OCI-LY3 (cell line): ENCODE measurements around the gene LRBA.
"Not testable (repeated sequence)": the region's sequence is repeated elsewhere in the genome, so short reads cannot be mapped to it uniquely, and the experiment has no call there.

ENCODE experiments used
- H2AFZ ChIP-seq: fragments of 200-600, 300-600 bp; shearing (Covaris generic); 2 replicates; pipeline ENCODE4 v1.6.0; 2014; ENCODE audit warnings: antibody characterized with exemption, low read depth, low read length
- H3K27ac ChIP-seq: fragments of 200-600, 300-600 bp; sonication (generic); 2 replicates; pipeline ENCODE4 v1.5.1; 2014; ENCODE audit warnings: mild to moderate bottlenecking, low read length, moderate library complexity, mixed read lengths
- H3K27me3 ChIP-seq: fragments of 200-600, 300-600 bp; sonication (generic); 2 replicates; pipeline ENCODE4 v1.6.1; 2014; ENCODE audit warnings: low read depth, low read length, mixed read lengths
- H3K36me3 ChIP-seq: fragments of 200-600, 300-600 bp; sonication (generic); replicated peaks from 2 replicates; pipeline ENCODE3; 2014; ENCODE audit warnings: low read depth, low read length, mixed read lengths
- H3K4me1 ChIP-seq: fragments of 300-600, 200-600 bp; sonication (generic); 2 replicates; pipeline ENCODE4 v1.6.1; 2014; ENCODE audit warnings: low read length, mixed read lengths
- H3K4me2 ChIP-seq: fragments of 200-600, 300-600 bp; sonication (generic); 2 replicates; pipeline ENCODE4 v1.6.1; 2014; ENCODE audit warnings: low read length, mixed read lengths
- H3K4me3 ChIP-seq: fragments of 300-600, 200-600 bp; sonication (generic); 2 replicates; pipeline ENCODE4 v1.5.1; 2014; ENCODE audit warnings: antibody characterized with exemption, mild to moderate bottlenecking, low read length, moderate library complexity
- H3K79me2 ChIP-seq: fragments of 300-600, 200-600 bp; shearing (Covaris generic); 2 replicates; pipeline ENCODE4 v1.6.1; 2014; ENCODE audit warnings: mild to moderate bottlenecking, low read length, mixed read lengths
- H3K9ac ChIP-seq: fragments of 300-600, 200-600 bp; shearing (Covaris generic); 2 replicates; pipeline ENCODE4 v1.6.0; 2014; ENCODE audit warnings: mild to moderate bottlenecking, low read length, moderate library complexity
- H3K9me3 ChIP-seq: fragments of 200-600, 300-600 bp; shearing (Covaris generic); 2 replicates; pipeline ENCODE4 v1.6.1; 2014; ENCODE audit warnings: low read length, mixed read lengths; ENCODE audit not compliant: insufficient read depth
- H4K20me1 ChIP-seq: fragments of 200-600, 300-600 bp; sonication (generic); 2 replicates; pipeline ENCODE4 v1.6.1; 2016; ENCODE audit warnings: low read length, mixed read lengths; ENCODE audit not compliant: insufficient read depth
- CTCF ChIP-seq: fragments of 200-600, 300-600 bp; sonication (generic); IDR thresholded peaks from 2 replicates; pipeline ENCODE4 v1.5.1; 2014; ENCODE audit warnings: antibody characterized with exemption, low read length, low read depth
- EZH2phosphoT487 ChIP-seq: fragments of 200-600 bp; shearing (Covaris generic); IDR thresholded peaks from 2 replicates; pipeline ENCODE4 v1.6.1; 2018; ENCODE audit warnings: antibody characterized with exemption, mixed run types, low read depth

Gene LRBA

DNA sequence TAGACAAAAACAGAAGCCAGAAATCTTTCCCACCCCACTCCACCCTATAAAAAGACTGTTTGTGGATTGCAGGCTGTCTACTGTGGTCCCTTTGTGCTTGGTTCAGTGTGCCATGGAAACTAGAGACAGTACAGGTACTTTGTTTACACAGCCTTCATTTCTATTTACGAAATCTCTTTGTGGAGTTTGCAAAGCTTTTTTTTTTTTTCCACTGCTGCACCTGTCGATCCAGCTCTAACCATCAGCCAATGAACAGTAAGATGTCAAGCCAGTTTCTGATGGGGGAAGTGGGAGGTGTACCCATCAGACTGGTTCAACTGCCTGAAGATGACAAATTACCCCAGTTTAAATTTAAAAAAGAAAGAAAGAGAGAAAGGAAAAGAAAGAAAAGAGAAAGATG, 20.2 kb upstream of the LRBA start:
- Histone ChIP-seq H3K36me3 (no peaks in the 10 kb centered on the region), H3K4me1 (peaks cover 8% of the 10 kb centered on the region), H3K79me2 (no peaks in the 10 kb centered on the region), H3K9me3 (no peaks in the 10 kb centered on the region), H3K4me2 (no peak overlapping the region), H3K27me3 (no peaks in the 10 kb centered on the region), H3K9ac (no peak overlapping the region), H3K4me3 (no peak overlapping the region), H3K27ac (no peak overlapping the region), H4K20me1 (no peaks in the 10 kb centered on the region), H2AFZ (no peak overlapping the region)
- TF ChIP-seq EZH2phosphoT487 (no peak), CTCF (no peak)

- Histone ChIP-seq H3K4me1 (peaks cover 8% of the 10 kb centered on the region), H3K79me2 (no peaks in the 10 kb centered on the region), H3K36me3 (no peaks in the 10 kb centered on the region), H3K27me3 (no peaks in the 10 kb centered on the region), H3K4me2 (no peak overlapping the region), H3K9ac (no peak overlapping the region), H2AFZ (no peak overlapping the region), H4K20me1 (no peaks in the 10 kb centered on the region), H3K27ac (no peak overlapping the region), H3K4me3 (no peak overlapping the region), H3K9me3 (no peaks in the 10 kb centered on the region)
- no peak for TF ChIP-seq EZH2phosphoT487
- no peak for TF ChIP-seq CTCF
Measured at GRCh38 chr4:151034829-151035228, 19.7 kb upstream of the LRBA start.

DNA sequence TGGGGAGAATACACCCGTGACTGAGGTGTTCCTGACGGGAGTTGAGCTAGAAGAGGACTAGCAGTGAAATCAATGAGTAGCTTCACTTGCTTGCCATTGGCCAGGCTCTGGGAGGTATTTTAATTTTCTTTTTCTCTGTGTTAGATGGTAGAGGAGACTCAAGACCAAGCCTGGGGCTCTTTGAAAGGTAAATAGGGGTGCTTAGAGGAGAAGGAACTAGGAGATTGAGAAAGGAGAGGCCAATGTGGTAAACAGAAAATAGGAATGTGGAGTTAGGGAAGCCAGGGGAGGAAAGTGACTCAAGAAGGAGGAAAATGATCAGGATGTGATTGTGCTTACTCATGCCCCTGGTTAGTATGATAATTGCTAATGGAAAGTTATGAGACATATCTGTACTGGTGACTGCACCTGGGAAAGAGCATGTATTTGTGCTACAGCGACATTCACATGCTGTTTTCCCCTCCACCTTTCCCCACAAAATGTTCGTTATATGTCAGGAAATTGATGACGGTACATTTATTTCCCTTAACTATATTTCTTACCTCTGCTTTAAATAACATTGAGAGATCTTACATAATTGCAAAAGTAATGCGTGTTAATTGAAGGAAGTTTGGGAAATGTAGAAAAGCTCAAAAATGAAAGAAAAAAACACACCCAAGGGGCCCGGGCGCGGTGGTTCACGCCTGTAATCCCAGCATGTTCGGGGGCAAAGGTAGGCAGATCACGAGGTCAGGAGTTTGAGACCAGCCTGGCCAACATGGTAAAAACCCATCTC, 16.9 kb upstream of the LRBA start:
- peaks cover 8% of the 10 kb centered on the region for H3K4me1 ChIP-seq
- no peaks in the 10 kb centered on the region for H3K79me2 ChIP-seq
- H4K20me1 ChIP-seq, result no peaks in the 10 kb centered on the region
- peak overlapping the region; percentile 71 for H3K4me3 ChIP-seq
- H3K36me3 ChIP-seq, result no peaks in the 10 kb centered on the region
- peak overlapping the region; percentile 66 for H3K4me2 ChIP-seq
- H3K27me3 ChIP-seq, result 0 out of 2 replicates have a peak, but pooled peaks cover under 1% of the 10 kb centered on the region
- H2AFZ ChIP-seq, result peak overlapping the region; percentile 78
- no peaks in the 10 kb centered on the region for H3K9me3 ChIP-seq
- peak overlapping the region; percentile 36 for H3K9ac ChIP-seq
- H3K27ac ChIP-seq, result no peak overlapping the region
- TF ChIP-seq CTCF (no peak), EZH2phosphoT487 (no peak)

GRCh38 chr4:151029537-151029936, 14.5 kb upstream of the LRBA start:
- Histone ChIP-seq H3K4me3 (no peak overlapping the region), H3K9ac (no peak overlapping the region), H4K20me1 (no peaks in the 10 kb centered on the region), H3K36me3 (no peaks in the 10 kb centered on the region), H3K27ac (no peak overlapping the region), H3K4me1 (peaks cover 8% of the 10 kb centered on the region), H3K9me3 (no peaks in the 10 kb centered on the region), H3K79me2 (no peaks in the 10 kb centered on the region), H2AFZ (no peak overlapping the region), H3K27me3 (0 out of 2 replicates have a peak, but pooled peaks cover 4% of the 10 kb centered on the region), H3K4me2 (no peak overlapping the region)
- TF ChIP-seq EZH2phosphoT487, result no peak
- TF ChIP-seq CTCF, result no peak

DNA sequence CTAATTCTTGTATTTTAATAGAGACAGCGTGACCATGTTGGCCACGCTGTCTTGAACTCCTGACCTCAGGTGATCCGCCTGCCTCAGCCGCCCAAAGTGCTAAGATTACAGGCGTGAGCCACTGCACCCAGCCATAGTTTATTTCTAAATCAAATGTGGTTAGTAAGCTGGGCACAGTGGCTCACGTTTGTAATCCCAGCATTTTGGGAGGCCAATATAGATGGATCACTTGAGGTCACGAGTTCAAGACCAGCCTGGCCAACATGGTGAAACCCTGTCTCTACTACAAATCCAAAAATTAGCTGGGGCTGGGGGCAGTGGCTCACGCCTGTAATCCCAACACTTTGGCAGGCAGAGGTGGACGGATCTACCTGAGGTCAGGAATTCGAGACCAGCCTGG, 13.9 kb upstream of the LRBA start:
- H3K79me2 ChIP-seq, H4K20me1 ChIP-seq, H3K9me3 ChIP-seq, H3K9ac ChIP-seq, H2AFZ ChIP-seq, H3K27ac ChIP-seq, H3K36me3 ChIP-seq, H3K4me2 ChIP-seq, H3K4me1 ChIP-seq, H3K27me3 ChIP-seq, H3K4me3 ChIP-seq: not testable (repeated sequence)
